IMR-90 (cell line): Measurements from ENCODE around the gene NOL4L.

Experiments
- CHD1 ChIP-seq: IDR thresholded peaks from 2 replicates; pipeline ENCODE4 v1.6.1; 2012; ENCODE audit warnings: low read depth, low read length, improper control_type of control experiment
- MXI1 ChIP-seq: IDR thresholded peaks from 2 replicates; pipeline ENCODE4 v1.6.1; 2012; ENCODE audit warnings: low read depth, mild to moderate bottlenecking, low read length, moderate library complexity, borderline replicate concordance
- RAD21 ChIP-seq: IDR thresholded peaks from 2 replicates; pipeline ENCODE4 v1.6.1; 2012; ENCODE audit warnings: low read length, improper control_type of control experiment
- RCOR1 ChIP-seq: IDR thresholded peaks from 2 replicates; pipeline ENCODE4 v1.6.1; 2012; ENCODE audit warnings: mild to moderate bottlenecking, low read length, improper control_type of control experiment; ENCODE audit not compliant: insufficient replicate concordance
- RFX5 ChIP-seq: IDR thresholded peaks from 2 replicates; pipeline ENCODE4 v1.8.0; 2012; ENCODE audit warnings: low read depth, mild to moderate bottlenecking, low read length, moderate library complexity
- TF ChIP-seq, protein P1 (sequence below): conservative IDR thresholded peaks from 2 replicates; pipeline ENCODE4 v1.5.1; 2012; ENCODE audit warnings: mild to moderate bottlenecking, low read depth, low read length, improper control_type of control experiment

DNA sequence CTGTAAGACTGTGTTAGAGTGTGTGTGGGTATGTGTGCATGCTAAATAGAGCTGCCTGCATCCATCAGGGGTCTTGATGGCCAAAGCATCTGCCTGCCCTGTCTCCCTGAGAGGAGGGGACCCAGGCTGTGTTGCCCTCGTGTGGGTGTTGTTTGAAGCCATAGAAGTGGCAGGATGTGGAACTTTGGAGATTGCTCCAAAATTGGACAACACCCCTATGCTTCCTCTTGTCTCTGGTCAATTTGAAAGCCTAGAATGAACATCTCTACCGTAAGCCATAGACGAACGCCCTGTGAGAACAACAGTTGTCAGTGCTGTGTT is 144.4 kb downstream of the NOL4L start:
- TF ChIP-seq, protein P1, sequence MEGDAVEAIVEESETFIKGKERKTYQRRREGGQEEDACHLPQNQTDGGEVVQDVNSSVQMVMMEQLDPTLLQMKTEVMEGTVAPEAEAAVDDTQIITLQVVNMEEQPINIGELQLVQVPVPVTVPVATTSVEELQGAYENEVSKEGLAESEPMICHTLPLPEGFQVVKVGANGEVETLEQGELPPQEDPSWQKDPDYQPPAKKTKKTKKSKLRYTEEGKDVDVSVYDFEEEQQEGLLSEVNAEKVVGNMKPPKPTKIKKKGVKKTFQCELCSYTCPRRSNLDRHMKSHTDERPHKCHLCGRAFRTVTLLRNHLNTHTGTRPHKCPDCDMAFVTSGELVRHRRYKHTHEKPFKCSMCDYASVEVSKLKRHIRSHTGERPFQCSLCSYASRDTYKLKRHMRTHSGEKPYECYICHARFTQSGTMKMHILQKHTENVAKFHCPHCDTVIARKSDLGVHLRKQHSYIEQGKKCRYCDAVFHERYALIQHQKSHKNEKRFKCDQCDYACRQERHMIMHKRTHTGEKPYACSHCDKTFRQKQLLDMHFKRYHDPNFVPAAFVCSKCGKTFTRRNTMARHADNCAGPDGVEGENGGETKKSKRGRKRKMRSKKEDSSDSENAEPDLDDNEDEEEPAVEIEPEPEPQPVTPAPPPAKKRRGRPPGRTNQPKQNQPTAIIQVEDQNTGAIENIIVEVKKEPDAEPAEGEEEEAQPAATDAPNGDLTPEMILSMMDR = no peak
- TF ChIP-seq RAD21 (no peak), RFX5 (no peak), RCOR1 (no peak), MXI1 (no peak), CHD1 (no peak)
